ENCODE results near the gene RANBP3L.
"Not testable (repeated sequence)": the region's sequence is repeated elsewhere in the genome, so short reads cannot be mapped to it uniquely, and the experiment has no call there.

RANBP3L gene

GRCh38 chr5:36285837-36286615 is 15.7 kb downstream of the RANBP3L start:
- DNase-seq (ENCODE audit: low read depth in 2 of 2) = no peak

DNA sequence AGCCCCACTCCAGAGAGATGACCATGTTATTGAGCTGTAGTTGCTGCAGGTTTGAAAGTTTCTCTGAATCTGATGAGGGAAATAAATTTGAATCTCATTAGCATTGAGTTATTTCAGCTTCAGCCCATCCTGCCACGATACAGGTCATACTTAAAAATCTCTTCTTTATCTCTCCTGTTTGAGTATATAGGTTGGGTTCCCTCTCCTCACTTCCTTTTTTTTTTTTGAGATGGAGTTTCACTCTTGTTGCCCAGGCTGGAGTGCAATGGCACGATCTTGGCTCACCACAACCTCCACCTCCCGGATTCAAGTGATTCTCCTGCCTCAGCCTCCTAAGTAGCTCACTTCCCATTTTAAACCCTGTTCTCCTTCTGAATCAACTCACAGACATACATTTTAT is 17.9 kb downstream of the RANBP3L start:
- not testable (repeated sequence) for DNase-seq (ENCODE audit: low read depth in 2 of 2)

DNA sequence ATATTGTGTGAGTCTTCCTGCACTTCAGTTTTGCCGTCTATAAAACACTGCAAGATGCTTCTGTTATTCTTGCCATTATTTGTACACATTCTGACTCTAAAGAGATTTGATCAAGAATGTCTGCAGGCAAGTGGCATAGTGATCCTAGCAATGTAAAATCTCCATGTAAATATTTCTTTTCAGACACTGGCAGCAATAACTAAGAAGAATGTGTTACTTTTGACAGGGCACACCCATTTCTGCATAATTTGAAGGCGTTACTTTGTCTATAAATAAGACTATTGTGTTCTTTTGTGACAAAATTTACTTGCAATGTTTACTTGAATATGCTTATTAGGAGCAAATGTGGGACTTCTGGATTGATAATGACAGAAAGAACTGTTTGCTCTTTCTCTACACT is 20.1 kb downstream of the RANBP3L start:
- DNase-seq (ENCODE audit: low read depth in 2 of 2) = no peak

DNA sequence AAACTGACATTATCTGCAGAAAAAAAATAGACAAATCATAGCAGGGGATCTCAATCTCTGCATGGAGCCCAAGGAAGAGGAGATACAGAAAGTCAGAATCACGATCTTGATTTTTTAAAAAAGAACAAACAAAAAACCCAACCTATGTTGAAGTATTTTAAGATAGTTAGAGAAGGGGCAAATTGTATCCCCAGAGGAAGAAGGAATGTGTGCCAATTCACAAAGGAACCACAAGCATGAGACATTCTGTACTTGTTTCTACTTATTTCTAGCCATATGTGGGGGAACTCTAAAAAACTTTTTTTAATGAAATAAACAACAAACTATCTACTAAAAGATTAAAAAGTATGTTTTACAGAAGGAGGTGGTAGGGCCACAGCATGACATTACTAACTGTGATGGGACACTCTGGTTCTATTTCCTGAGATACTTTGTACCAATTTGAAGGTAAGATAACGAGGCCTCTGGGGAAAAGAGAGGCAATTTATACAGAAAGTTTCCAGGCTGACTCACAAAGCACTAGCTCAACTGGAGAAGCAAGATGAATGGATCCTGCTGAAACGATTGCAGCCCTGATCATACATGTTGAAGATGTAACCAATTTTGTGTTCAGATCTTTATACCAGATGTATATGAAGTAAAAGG is 22.5 kb downstream of the RANBP3L start:
- peak; percentile 25 to 27 for DNase-seq (ENCODE audit: low read depth in 2 of 2)

- DNase-seq (ENCODE audit: low read depth in 2 of 2) = no peak
Observed at GRCh38 chr5:36277521-36278176, 24.1 kb downstream of the RANBP3L start.

DNA sequence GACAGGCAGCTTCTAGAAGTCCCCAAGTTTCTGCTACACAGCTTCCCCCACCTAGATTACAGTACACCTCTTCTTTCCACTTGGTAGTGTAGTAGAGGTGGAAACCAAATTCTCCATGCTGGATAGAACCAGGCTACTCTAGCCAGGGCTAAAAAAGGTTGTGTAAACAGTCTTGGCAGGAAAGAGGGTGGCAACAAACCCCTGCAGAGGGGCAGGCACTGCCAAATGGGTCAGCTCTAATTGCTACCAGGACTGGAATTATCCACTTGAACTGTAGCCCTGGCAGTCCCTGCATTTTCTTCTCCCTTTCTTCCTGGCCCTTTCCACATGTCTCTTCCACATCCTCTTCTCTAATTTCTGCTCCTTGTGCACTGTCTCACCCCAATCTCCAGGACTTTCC is 24.8 kb downstream of the RANBP3L start:
- no peak for DNase-seq (ENCODE audit: low read depth in 2 of 2)

DNA sequence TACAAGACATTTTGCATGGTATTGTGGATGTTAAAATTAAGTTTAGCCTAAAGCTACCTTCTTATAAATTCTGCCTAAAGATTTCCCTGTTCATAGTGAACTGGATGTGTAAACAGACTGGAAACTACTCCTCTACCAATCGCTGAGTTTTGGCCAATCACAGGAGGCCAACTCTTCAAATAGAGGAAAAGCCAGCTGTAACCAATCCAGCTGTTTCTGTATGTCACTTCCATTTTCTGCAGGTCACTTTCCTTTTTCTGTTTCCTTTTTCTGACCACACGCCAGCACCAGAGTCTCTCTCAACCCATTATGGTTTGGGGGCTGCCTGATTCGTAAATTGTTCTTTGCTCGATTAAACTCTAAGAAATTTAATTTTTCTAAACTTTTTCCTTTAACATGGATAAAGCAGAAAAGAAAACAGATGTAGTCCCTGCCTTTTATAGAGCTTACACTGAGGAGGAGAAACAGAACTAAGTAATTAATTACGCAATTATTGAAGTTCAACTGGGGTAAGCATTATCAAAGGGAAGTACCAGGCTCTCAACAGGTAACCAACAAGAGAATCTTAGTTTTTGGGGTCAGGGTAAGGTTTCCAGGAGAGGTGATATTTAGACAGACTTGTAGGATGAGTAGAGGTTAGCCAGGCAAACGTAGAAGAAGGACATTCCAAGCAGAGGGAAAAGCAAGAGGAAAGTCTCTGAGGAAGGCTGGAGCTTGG is 27.7 kb downstream of the RANBP3L start:
- no peak for DNase-seq (ENCODE audit: low read depth in 2 of 2)

GRCh38 chr5:36272136-36272690 is 29.5 kb downstream of the RANBP3L start:
- DNase-seq (ENCODE audit: low read depth in 2 of 2) = no peak

- DNase-seq (ENCODE audit: low read depth in 2 of 2) = no peak
Observed at GRCh38 chr5:36270876-36271575, 30.7 kb downstream of the RANBP3L start.

DNA sequence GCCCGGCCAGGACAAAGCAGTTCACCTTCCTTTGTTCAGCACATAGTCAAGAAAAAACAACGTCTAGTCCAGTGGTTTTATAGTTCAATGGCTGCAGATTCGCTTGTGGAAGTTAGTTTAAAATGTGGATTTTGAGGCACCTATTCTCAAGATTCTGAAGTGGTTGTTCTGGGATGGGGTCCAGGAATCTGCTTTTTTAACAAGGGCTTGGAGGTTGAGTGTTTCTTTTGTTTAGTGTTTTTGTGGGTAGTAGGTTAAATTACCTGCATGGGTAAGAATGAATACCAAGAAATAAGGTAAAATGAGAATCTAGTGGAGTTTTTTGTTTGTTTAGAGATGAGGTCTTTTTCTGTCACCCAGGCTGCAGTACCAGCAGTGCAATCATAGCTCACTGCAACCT is 31.5 kb downstream of the RANBP3L start:
- no peak for DNase-seq (ENCODE audit: low read depth in 2 of 2)

- no peak for DNase-seq (ENCODE audit: low read depth in 2 of 2)
Observed at GRCh38 chr5:36269478-36269877, 32.2 kb downstream of the RANBP3L start.

- no peak for DNase-seq (ENCODE audit: low read depth in 2 of 2)
Observed at GRCh38 chr5:36267905-36268304, 33.8 kb downstream of the RANBP3L start.

- DNase-seq (ENCODE audit: low read depth in 2 of 2) = no peak
Observed at GRCh38 chr5:36264202-36264760, 37.4 kb downstream of the RANBP3L start.

DNA sequence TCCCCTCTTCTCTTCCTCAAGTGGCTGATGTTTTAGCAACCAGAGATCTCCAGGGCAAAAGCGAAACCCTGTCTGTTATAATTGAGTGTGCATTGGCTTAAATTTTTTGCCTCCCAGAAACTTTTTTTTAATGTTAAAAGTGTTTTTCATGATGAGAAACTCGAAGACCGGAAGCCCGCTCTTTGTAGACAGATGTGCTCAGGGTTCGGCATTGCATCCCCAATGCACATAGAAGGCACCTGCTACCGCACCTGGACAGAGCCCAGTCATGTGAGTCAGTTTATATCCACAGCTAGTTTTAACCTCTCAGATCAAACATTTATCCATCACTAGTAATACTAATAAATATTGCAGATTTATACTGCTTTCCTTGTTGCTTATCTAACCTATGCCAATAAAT is 40.5 kb downstream of the RANBP3L start:
- no peak for DNase-seq (ENCODE audit: low read depth in 2 of 2)

- DNase-seq (ENCODE audit: low read depth in 2 of 2) = no peak
Observed at GRCh38 chr5:36253575-36253974, 48.1 kb downstream of the RANBP3L start.

GRCh38 chr5:36252722-36253365 is 48.9 kb downstream of the RANBP3L start:
- DNase-seq (ENCODE audit: low read depth in 2 of 2) = no peak

DNA sequence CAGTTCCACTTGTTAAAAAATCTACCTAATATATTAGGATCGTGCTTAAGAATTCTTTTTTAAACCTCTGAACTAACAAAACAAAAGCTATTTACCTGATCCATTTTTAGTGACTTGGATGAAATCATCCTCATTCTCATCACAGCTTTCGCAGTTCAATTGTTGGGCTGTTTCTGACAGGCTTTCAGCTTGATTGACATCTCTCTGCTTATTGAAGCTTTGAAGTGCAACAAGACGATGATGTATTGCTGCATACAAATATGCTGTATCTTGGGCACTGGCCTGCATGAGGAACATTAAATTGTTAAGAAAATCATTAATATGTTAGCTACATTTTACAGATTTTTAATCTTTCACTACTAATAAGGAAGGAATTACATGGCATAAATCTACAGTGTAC is 50.5 kb downstream of the RANBP3L start:
- DNase-seq (ENCODE audit: low read depth in 2 of 2) = no peak

DNA sequence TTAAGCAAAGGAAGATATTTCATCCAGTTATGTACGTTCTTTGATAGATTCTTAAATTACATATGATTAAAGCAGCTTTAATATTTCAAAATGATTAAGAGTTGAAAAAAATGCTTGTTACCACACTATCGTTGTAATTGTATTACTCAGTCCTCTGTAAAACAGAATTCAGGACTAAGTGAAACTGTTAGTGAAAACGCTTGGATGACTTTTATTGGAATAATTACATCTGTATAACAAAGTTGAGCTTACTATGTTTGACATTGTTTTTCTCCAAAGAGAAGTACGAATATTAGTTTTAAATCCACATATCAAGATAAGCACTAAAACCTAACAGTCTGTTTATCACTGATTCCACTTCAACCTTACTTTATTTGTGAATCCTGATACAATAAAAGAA is 51.3 kb downstream of the RANBP3L start:
- DNase-seq (ENCODE audit: low read depth in 2 of 2) = no peak

DNA sequence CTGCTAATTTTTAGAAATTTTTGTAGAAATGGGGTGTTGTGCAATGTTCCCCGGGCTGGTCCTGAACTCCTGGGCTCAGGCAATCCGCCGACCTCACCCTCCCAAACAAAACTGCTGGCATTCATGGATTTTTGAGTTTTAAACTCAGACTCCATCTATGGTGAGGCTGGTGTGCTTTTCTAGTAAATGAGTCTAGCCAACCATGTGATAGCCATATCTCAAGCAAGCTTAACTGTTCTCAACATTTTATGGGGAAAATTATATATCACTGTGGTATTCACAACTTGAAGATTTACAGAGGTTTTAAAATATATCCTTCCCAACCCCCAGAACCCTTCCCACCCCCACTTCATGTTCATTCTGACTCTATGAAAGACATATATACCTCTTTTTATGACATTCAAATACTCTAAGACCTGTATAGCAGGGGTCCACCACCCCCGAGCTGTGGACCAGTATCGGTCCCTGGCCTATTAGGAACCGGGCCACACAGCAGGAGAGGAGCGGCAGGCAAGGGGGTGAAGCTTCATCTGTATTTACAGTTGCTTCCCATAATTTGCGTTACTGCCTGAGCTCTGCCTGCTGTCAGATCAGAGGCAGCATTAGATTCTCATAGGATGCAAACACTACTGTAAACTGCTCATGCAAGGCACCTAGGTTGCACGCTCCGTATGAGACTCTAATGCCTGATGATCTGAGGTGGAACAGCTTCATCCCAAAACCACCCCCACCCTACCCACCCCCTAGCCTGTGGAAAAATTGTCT is 55.5 kb downstream of the RANBP3L start:
- no peak for DNase-seq (ENCODE audit: low read depth in 2 of 2)

DNA sequence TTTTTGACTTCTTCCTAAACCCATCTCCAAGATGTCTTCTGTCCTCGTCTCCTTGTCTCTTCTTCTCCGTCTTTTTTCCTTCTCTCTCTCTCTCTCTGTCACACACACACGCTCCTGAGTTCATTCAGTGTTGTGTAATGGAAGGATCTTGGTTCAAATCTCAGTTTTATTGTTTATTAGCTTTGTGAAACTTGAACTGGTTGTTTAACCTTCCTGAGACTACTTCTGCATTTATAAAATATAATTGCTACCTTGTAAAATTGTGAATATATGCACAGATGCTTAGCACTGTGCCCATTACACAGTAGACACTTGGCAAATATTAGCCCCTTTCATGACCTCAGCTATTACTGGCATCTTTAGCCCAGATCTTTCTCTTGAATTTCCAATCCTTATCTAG is 57.6 kb downstream of the RANBP3L start:
- no peak for DNase-seq (ENCODE audit: low read depth in 2 of 2)

Data from fibroblast of skin of left quadriceps (primary cell).